ENCODE data around the gene GMNC.
A peak's percentile ranks its signal among the peaks of the same experiment; 100 is the strongest.

GMNC gene

DNA sequence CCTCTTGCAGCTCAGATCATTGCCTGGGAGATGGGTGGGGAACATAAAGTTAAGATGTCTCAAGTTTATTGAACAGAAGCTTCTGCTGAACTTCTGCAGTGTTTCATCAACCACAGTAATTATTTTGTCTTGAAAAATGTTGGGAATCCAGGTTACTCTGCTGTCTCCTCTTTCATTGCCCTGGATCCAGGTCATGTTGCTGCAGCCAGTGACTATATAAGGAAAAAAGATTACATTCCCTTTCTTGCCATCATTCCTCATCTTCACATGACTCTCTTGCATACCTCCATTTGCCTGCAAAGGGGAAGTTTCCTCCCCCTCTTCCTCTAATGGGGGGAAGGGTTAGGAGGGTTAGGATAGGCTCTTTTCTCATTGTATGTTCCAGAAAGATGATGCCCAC, 15.1 kb downstream of the GMNC start:
- no peak for FAIRE-seq

- peak; percentile 66 for FAIRE-seq
Measured at GRCh38 chr3:190840146-190840545, 22.3 kb downstream of the GMNC start.

GRCh38 chr3:190831225-190831624, 31.3 kb downstream of the GMNC start:
- FAIRE-seq = no peak

- FAIRE-seq = no peak
Measured at GRCh38 chr3:190830031-190830430, 32.5 kb downstream of the GMNC start.

GRCh38 chr3:190826018-190826417, 36.5 kb downstream of the GMNC start:
- FAIRE-seq = no peak

DNA sequence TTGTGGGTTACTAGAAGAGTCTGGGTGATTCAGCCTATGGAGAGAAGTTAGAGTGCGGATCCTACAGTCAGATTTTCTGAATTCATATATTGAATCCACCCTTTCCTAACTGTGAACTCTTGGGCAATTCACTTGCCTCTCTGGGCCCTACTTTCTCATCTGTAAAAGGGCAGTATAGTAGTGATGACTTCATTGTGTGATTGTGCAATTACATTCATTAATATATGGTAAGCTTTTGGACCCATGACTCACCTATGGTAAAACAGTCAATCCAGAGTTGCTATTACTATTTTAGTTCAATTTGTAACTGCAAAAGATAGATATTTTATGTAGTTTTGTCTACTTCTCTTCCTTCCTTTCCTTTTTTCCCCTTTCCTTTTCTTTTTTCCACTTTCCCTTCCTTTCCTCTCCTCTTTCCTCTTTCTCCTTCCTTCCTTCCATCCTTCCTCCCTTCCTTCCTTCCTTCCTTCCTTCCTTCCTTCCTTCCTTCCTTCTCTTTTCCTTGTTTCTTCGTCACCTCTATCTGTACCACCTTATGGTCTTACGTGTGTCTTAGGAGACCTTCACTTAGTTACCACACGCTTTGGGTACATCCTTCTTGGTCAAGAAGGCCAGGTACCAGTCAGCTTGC, 37.0 kb downstream of the GMNC start:
- no peak for FAIRE-seq

- FAIRE-seq = peak; percentile 96
Measured at GRCh38 chr3:190811775-190812480, 50.6 kb downstream of the GMNC start.

DNA sequence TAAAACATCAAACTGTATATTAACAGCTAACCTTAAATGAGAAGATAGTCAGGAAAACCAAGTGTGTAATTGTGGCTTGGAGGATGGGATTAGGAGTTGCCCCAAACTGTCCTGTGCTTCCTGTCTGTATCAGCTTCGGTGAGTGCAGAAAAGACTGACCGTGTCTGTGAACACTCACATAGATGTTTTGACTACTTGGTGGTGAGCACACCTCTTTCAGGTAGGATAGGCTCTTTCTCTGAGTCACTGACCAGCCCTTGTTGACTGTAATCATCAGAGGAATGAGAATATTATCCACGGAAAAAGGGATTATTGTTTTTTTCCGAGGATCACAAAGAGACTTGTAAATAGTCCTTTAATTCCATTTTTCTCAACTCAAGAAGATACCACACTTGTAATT, 51.5 kb downstream of the GMNC start:
- FAIRE-seq = no peak

GRCh38 chr3:190809351-190809750, 53.1 kb downstream of the GMNC start:
- FAIRE-seq = no peak

GRCh38 chr3:190807719-190808375, 54.6 kb downstream of the GMNC start:
- FAIRE-seq = no peak

All from G401.6 (cell line).